ENCODE results near the gene VPS18. TPM values are rescaled to one million over a fixed set of nuclear protein-coding genes. Genes with fewer than 3 reads are reported as not detected.
A peak's percentile ranks its signal among the peaks of the same experiment; 100 is the strongest.
"Not testable (repeated sequence)": the region's sequence is repeated elsewhere in the genome, so short reads cannot be mapped to it uniquely, and the experiment has no call there.

VPS18 gene
- total RNA-seq (2014; rRNA removed; shearing (Covaris generic)): 13.3 and 18.5 TPM in 2 replicates

- DNase-seq (ENCODE audit: low spot score): peak; percentile 96
These were observed at the start of gene VPS18 for GRCh38 chr15:40893733-40894680. VPS18 (plus strand) TSS chr15:40894450; CDS start chr15:40894769, 319 bp downstream.

DNA sequence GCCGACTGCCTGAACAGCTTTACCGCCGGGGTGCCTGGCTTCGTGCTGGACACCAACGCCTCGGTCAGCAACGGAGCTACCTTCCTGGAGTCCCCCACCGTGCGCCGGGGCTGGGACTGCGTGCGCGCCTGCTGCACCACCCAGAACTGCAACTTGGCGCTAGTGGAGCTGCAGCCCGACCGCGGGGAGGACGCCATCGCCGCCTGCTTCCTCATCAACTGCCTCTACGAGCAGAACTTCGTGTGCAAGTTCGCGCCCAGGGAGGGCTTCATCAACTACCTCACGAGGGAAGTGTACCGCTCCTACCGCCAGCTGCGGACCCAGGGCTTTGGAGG is 49.6 kb upstream of the VPS18 start:
- DNase-seq (ENCODE audit: low spot score): no peak

- no peak for DNase-seq (ENCODE audit: low spot score)
These were observed 49.2 kb upstream of the VPS18 start for GRCh38 chr15:40845036-40845435.

DNA sequence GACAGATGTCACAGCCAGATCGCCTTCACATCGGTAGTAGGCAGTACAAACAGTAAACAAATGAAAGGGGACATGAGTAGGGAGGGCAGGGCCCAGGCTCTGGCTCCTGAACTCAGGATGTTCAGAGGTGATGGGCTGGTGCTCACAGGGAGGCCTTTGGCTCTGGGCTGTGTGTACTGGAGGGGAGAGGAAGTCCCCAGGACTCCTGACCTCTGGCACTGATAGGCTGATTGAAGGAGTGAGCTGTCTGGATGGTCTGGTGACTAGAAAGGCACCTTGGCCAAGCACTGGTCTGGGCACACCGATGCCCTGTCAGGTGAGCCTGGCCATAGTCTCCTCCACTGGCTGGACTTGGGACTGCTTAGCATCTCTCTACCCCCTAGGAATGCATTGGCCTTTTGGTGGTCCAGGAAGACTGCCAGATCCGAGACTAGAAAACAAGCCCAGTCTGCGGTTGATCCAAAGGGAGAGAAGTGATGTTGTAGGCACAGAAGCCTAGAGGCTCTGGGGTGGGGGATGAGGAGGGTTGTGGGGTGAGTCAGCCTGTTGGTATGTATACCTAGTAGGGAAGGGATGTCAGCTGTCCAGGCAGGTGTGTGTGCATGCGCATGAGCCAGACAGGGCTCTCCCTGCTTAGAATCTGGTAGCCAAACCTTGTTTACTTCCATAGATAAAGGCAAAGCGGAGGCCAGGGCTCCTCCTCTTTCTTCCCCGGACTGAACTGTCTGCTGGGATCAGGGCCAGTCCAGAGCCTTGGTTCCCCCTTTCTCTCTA is 48.6 kb upstream of the VPS18 start:
- DNase-seq (ENCODE audit: low spot score): no peak

DNA sequence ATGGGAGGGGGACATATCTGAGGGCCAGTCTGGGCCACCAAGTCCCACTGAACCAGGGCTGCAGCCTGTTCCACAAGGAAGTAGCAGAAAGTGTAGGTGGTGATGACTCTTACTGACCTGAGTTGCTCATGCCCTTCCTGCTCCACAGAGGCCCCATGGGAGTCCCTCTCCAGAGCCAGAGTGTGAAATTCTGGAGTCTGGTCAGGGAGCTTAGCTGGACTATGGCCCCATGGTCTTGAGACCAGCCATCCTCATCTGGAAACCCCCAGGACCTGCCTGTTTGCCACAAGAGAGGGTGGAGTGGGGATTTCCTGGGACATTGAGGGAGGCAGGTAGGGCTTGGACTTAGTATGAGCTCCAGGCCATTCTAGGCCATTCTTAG is 47.4 kb upstream of the VPS18 start:
- DNase-seq (ENCODE audit: low spot score): no peak

- peak; percentile 81 for DNase-seq (ENCODE audit: low spot score)
These were observed 46.9 kb upstream of the VPS18 start for GRCh38 chr15:40847223-40847961.

DNA sequence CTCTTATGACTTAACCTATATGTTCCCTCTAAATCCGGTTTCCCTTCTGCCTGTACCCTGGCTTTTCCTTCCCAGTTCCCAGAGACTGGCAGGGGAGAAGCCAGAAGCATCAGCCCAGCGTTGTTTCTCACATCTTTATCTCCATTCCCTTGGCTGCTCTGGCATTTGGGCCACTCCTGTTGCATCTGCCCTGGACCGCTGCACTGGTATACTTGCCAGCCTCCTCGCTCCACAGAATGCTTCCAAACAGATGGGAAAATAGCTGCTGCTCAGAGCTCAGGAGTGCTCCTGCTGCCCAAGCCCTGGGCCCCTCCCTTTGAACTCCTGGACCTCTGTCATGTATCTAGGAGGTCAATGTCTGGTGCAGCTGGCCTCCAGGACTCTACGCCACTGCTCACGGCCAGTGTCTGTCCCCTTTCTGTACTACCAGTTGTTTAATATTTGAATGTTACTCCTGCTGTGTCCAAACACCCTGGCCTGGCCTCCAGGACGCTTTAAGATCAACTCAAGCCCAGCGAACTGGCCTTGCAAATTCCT is 43.6 kb upstream of the VPS18 start:
- DNase-seq (ENCODE audit: low spot score): no peak

DNA sequence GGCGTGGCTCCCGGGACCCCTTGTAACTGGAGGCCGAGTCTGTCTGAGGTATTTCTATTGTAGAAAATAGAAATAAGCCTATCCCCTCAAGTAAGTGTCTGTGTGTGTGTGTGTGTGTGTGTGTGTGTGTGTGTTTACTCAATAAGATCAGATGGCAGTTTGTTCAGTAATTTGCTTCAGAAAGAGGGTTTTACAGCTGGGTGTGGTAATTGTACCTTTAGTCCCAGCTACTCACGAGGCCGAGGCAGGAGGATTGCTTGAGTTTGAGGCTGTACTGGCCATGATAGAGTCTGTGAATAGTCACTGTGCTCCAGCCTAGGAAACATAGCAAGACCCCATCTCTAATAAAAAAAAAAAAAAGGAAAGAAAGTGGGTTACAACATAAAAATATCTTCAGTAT is 41.7 kb upstream of the VPS18 start:
- no peak for DNase-seq (ENCODE audit: low spot score)

DNA sequence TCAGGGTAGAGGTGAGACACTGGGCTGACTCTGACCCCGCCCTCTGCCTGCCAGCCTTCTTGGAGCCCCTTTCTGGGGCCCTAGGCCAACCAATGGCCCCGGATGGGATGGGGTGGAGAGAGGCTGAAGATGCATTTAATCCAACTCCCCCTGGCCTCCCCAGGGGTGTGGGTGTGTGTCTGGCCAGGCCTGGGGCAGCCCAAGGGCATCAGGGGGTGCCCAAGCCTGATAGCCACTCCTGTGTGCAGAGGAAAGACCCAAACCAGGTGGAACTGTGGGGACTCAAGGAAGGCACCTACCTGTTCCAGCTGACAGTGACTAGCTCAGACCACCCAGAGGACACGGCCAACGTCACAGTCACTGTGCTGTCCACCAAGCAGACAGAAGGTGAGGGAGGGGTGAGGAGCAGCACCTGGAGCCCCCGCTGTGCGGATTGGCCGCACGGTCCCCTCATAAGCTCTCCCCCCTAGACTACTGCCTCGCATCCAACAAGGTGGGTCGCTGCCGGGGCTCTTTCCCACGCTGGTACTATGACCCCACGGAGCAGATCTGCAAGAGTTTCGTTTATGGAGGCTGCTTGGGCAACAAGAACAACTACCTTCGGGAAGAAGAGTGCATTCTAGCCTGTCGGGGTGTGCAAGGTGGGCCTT is 40.9 kb upstream of the VPS18 start:
- DNase-seq (ENCODE audit: low spot score): no peak

- no peak for DNase-seq (ENCODE audit: low spot score)
These were observed 40.1 kb upstream of the VPS18 start for GRCh38 chr15:40854161-40854560.

DNA sequence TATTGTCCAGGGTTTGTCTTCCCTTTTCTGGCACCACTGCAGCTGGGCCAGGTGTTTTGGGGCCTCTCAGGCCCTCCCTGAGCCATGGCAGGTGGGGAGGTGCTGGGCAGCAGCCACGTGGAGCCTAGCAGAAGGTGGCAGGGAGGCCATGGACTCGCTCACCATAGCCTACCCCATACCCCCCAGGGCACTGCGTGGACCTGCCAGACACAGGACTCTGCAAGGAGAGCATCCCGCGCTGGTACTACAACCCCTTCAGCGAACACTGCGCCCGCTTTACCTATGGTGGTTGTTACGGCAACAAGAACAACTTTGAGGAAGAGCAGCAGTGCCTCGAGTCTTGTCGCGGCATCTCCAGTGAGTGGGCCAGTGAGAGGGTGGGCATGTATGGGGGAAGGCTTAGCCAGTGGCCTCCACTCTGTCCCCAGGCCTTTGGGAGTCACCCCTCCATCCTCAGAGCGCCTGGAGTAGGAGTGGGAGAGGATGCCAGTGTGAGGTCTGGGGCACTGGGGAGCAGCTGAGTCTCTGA is 38.5 kb upstream of the VPS18 start:
- no peak for DNase-seq (ENCODE audit: low spot score)

- no peak for DNase-seq (ENCODE audit: low spot score)
These were observed 37.5 kb upstream of the VPS18 start for GRCh38 chr15:40856746-40857145.

DNA sequence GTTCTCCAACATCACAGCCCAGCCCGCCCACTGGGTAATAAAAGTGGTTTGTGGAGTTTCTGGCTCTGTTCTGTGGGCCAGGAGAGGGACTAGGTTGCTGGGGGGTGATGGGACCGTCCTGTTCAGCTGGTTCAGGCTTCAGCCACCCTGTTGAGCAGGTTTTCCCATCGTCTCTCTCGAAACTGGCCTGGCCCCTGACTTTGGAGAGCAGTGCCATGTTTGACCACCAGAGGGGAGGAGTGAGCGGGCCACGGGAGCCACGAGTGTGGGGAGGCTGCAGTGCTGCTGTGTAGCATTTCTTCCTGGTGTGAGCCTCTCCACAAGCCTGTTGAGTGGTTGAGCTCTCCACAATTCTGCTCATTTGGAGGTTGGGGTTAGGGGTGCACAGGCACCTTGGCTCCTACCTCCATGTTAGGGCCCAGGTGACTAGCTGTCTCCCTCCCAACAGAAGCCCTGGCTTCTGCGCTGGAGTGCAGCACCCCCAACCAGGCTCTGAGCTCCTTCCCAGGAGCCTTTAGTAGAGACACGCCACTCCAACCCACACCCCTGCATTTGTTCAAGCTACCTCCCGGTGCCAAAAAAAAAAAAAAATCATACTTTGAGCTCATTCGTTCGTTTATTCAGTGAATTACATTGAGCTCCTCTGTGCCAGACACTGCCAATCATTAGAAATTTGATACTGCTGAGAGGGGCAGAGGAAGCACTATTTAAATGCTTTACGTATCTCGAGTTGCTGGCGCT is 36.5 kb upstream of the VPS18 start:
- DNase-seq (ENCODE audit: low spot score): peak; percentile 55

- no peak for DNase-seq (ENCODE audit: low spot score)
These were observed 35.5 kb upstream of the VPS18 start for GRCh38 chr15:40858706-40859105.

GRCh38 chr15:40859206-40859851 is 34.9 kb upstream of the VPS18 start:
- peak; percentile 76 for DNase-seq (ENCODE audit: low spot score)

DNA sequence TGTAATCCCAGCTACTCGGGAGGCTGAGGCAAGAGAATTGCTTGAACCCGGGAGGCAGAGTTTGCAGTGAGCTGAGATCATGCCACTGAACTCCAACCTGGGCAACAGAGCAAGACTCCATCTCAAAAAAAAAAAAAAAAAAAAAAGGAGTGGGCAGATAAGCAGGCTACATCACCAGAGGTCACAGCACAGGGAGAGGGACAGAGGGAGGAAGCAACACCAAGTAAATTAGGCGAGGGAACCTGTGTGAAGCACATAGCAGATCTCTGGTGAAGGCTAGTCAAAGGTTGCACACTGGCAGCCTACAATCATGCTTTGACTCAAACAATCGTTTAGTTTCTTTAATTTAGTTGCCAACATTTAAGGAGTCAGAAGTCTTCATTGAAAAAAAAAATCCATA is 33.1 kb upstream of the VPS18 start:
- not testable (repeated sequence) for DNase-seq (ENCODE audit: low spot score)

DNA sequence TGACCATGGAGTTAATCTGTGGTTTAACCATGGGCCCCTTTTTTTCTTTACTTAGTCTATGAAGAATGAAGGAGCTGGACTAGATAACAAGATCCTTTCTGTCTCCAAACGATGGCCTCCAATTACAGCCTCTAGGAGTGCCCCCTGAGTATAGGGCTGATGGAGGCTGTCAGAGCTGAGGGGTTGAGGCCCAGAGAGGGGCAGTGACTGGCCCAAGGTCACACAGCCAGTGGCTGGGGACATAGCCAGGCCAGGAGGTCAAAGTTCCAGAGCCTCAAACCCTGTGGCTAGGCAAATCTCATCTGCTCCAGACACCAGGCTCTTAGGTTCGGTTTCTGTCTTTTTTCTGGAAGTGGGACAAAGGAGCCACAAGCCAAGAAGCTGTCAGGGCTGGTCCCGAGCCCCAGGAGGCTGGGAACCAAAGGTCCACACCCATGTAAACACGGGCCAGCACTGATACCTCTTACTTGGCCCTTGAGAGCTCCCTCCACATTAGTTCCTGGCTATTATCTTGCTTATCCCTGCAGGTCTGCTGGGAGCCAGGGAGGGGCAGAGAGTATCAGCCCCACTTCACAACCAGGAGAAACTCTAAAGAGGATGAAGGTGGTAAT is 30.5 kb upstream of the VPS18 start:
- DNase-seq (ENCODE audit: low spot score): no peak

GRCh38 chr15:40867199-40867598 is 27.1 kb upstream of the VPS18 start:
- no peak for DNase-seq (ENCODE audit: low spot score)

DNA sequence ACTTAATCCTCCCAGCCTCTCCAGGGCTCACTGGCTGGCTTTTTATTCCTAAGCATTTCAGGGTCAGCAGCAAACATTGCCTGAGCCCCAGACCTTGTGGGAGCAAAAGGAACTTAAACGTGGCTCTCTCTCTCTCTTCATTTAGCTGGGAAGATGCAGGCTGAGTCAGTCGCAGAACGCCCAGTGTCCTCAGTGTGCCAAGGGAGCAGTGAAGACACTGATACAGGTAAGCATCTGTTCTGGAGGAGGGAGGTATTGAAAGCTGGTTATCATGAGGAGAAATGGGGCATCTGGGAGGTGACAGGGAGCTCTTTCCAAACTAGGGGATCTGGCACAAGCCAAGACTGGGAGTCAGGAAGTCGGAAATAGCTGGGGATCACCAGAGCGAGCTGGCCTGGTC is 24.6 kb upstream of the VPS18 start:
- peak; percentile 2 for DNase-seq (ENCODE audit: low spot score)

Measured in H4 (cell line).